HG02943 (cell line): ENCODE results near the gene COL17A1.

Experiments used
- ATAC-seq: cut with Tn5 transposase; IDR thresholded peaks from one replicate; pipeline ENCODE4 v1.9.1; 2021; ENCODE audit warnings: mild to moderate bottlenecking, low read depth, moderate library complexity; ENCODE audit not compliant: unreplicated experiment

COL17A1 gene

DNA sequence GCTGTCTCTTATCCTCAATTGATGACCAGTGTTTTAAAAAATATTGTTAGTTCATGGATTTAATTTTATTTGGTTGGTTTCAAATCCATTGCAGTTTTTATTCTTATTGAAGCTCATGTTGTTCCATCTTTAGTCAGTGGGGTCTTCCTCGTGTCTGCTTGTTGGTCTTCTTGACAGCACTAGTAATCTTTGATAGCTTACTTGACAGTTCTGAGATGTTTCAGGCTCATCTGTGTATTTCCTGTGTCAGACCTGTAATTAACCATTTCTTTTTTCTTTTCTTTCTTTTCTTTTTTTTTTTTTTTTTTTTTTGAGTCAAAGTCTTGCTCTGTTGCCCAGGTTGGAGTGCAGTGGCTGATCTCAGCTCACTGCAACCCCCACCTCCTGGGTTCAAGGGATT, 90.5 kb downstream of the COL17A1 start:
- ATAC-seq = no peak

GRCh38 chr10:103991393-103992128, 94.1 kb downstream of the COL17A1 start:
- ATAC-seq = no peak

DNA sequence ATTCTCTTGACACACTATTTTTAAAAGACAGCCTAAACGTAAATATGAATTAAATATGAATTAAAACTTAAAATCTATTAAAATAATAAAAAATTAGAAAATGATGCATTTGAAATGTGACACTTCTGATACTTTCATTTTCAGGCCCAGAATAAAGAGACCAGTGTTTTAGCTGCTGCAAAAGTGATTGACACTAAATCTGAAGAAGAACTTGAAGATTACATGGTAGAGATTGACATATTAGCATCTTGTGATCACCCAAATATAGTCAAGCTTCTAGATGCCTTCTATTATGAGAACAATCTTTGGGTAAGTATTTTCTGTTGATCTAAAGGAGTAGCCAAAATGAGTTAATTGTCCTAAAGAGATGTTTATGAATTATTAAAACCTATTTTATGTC, 95.1 kb downstream of the COL17A1 start:
- no peak for ATAC-seq

DNA sequence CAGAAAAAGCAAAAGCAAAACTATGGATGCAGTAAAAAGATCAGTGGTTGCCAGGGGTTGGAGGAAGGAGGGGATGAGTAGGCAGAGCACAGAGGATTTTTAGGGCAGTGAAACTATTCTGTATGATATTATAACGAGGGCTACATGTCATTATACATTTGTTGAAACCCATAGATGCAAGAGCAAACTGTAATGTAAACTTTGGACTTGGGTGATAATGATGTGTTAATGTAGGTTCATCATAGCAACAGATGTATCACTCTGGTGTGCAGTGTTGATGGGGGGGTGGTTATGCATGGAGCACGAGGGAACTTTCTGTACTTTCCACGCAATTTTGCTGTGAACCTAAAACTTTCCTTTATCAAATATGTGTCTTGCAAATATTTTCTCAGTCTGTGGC, 95.6 kb downstream of the COL17A1 start:
- no peak for ATAC-seq

DNA sequence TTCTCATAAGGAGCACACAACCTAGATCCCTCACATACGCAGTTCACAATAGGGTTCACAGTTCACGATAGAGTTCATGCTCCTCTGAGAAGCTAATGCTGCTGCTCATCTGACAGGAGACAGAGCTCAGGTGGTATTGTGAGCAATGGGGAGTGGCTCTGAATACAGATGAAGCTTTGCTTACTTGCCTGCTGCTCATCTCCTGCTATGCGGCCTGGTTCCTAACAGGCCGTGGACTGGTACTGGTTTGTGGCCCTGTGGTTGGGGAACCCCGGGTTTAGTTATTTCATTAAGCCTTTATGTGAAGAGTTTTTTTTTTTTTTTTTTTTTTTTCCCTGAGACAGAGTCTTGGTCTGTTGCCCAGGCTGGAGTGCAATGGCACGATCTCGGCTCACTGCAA, 99.3 kb downstream of the COL17A1 start:
- no peak for ATAC-seq

- no peak for ATAC-seq
Measured at GRCh38 chr10:103985726-103986125, 100.0 kb downstream of the COL17A1 start.

- ATAC-seq = peak; percentile 79
Measured at GRCh38 chr10:103983367-103983911, 102.2 kb downstream of the COL17A1 start.

- ATAC-seq = no peak
Measured at GRCh38 chr10:103982639-103983038, 103.0 kb downstream of the COL17A1 start.
